GM21619 (cell line): ENCODE results near the gene SORL1.
"Not testable (repeated sequence)": the region's sequence is repeated elsewhere in the genome, so short reads cannot be mapped to it uniquely, and the experiment has no call there.

Experiments used
- ATAC-seq: cut with Tn5 transposase; IDR thresholded peaks from one replicate; pipeline ENCODE4 v1.9.1; 2021; ENCODE audit not compliant: unreplicated experiment

The SORL1 gene

DNA sequence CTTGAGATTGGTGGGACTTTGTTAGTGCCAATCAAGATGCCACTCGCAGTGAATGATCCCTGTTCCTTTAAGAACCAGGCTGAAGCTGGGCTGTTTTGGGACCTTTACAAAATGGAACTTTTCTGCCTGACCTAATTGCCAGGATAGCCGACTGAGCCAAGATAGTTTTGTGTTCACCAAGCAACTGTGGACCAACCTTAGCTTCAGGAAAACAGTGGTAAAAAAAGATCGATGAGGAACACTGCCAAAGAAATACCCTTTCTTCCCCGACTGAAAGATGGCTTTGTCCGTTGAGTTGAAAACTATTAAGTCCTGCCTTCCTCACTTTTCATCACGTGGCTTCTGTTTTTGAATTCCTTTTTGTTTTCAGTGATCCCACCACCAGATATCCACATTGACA is 158.6 kb downstream of the SORL1 start:
- ATAC-seq = no peak

DNA sequence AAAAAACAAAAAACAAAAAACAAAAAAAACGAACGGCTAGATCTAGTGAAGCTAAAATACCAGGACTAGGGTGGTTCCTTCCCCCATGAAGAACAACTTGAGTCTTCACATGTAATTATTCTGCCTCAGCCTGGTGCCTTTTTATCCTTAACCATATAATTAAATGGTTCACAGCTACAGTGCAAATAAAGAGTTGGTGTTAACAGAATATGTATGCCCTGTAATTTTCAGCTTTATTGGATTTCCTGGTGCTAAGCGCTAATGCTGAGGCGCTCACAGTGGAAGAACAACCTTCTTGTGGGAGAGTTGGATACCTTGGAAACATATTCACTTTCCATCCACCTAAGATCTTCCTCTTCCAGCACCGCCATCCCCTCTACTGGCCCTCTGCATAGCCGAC is 159.1 kb downstream of the SORL1 start:
- ATAC-seq = no peak

DNA sequence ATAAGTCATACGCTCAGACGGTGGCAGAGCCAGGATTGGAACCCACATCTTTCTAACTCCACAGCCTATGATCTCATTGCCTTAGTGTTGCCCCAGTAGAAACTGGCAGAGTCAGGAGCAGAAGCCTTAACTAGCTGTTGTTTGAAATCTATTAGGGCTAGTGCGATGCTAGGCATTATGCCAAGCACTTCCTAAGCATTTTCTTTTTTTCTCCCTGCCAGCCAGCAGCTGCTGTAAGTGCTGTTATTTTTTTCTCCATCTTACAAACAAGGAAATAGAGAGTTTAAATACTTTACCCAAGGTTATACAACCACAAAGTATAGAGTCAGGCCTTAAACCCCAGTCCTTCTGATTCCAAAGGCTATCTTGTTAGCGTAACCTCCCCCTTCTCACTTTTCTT is 161.6 kb downstream of the SORL1 start:
- no peak for ATAC-seq

DNA sequence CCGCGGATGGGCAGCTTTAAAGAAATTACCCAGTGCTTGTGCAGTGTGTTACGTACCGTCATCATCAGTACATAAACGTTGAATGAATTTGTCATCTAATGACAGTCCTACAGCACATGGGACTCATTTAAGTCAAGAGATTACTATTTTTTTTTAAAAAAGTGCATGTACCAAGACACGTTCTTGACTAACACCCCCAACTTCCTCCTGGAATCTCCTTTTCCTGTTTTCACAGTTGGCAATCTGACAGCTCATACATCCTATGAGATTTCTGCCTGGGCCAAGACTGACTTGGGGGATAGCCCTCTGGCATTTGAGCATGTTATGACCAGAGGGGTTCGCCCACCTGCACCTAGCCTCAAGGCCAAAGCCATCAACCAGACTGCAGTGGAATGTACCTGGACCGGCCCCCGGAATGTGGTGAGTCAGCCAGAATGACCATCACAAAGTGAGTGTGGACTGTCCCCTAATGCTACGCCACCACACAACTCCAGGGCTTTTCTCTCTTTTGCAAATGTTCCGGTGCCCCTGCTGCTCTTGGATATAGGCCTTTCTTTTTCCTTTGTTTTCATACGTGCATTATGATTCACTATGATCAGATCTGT is 162.6 kb downstream of the SORL1 start:
- no peak for ATAC-seq

DNA sequence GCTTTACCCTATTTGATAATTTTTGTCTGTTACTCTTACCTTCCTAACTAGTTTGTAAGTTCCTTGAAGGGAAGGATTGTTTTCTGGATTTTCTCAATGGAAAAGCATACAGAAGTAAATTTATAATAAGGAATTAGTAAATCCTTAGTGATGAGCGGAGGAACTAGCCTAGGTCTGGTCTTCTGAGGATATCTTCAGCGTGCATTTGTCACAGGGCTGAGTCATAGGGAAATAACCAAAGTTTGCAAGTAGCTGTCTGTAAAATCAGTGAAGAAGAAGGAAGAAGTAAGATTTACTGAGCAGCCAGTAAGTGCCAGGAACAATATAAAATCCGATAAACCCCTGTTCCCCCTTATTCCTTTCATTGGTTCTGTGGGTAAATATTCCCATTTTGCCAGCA is 163.4 kb downstream of the SORL1 start:
- no peak for ATAC-seq

DNA sequence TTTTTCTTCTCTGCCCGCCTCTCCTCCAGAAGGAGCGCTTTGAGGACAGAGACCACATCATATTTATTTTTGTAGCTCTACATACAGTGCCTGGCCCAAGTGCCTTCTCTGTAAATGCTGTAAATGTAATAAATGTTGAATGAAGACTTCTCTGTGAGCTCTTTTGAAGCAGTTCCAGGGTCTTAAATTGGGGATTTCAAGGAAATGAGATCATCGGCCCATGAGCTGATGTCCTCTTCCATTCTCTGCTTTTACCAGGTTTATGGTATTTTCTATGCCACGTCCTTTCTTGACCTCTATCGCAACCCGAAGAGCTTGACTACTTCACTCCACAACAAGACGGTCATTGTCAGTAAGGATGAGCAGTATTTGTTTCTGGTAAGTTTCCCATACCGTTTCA is 166.4 kb downstream of the SORL1 start:
- no peak for ATAC-seq

DNA sequence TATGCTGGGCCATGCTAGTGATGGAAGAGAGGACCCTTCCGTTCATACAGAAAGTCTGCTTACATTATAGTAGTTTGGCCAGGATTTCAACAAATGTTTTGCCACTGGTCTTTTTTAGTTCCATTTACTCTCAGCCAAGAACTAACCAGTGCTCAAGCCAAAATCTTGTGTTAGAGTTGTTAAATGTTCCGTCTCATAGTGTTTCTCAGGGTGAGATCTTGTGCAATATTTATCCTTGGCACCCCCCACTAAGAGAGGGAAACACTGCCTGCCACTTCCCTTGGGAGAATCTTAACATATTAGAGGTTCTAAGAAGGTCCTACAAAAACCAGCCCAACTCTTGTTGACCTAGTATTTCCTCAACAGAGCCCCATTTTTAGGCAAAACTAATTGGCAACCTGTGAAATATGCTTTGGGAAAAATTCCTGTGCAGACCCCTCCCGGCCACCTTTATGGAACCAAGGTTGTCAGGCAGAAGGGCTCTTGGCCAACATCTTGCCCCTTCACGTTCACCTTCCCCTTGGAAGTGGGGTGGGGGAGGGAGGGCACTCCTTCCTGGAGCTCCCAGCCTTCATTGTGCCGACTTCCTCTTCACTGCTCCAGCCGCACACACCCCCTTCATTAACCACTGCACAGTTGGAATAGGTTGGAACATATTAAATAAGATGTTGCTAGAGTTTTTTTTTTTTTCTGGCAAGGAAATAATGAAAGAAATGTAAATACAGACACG is 173.8 kb downstream of the SORL1 start:
- ATAC-seq = no peak

DNA sequence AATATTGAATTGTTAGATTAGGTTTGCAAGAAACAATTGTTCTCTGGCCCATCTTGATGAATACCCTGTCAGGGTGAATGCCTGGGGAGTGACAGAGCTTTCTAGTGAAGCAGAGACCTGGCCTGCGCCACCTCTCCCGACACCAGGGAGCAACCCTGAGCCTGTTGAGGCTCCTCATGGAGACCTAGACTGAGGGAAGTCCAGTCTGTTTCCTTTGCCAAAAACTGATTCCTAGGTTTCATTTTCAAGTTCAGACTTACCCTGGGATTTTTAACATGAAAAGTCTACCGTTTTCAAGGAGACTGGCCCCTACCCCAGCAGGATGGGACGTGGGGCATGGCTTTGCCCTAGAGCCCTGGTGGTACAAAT is 174.4 kb downstream of the SORL1 start:
- ATAC-seq = no peak

DNA sequence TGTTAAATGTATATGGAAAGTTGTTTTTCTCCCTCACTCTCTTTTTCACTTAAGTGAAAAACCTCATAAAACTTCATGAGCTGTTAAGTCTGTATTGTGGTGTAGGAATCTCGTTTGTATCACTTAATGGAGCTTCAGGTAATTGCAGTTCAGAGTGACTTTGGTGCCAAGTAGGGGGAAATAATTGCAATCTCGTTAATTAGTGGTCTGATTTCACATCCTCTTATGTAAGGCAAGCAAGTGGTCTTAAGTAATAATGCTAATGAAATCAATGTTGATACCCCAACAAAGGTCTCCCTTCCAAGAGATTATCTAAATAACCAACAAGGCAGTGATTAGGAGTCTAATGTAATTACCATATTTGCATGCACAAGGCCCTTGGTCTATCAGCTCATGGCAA is 174.9 kb downstream of the SORL1 start:
- no peak for ATAC-seq

DNA sequence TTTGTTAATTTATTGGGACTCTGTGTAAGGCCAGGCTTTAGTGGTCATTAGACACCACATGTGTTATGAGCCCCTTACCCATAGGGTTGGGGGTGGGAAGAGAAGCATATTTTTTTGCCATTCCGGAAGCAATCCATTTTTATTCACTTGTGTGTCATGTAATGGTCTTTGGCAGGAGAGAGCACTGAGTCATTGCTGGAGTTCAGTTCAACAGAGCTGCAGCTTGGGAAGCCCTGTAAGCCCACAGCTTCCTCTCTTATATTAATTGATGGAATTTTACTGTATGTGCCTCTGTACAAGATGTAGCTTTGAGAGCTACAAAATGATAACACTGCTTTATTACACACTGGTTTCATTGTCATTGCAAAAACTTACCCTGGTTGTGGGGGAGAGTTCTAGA is 177.9 kb downstream of the SORL1 start:
- ATAC-seq = no peak

DNA sequence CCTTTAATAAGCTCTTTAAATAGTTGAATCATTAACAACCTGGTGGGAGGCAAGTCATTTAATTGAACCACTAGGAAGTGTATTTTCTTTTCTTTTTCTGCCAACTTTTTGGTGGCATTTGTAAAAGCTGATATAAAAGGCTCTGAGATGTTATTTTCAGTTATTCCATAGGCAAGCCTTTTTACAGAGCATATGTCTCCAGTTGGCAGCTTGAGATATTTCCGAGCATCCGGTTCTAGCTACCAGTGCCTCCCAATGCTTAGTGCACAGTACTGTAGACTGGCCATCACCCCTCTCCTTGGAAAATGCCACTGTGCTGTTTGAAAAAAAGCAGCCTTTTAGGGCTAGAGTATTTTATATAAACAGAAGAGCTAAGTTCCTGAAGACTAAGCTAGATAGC is 179.3 kb downstream of the SORL1 start:
- no peak for ATAC-seq

DNA sequence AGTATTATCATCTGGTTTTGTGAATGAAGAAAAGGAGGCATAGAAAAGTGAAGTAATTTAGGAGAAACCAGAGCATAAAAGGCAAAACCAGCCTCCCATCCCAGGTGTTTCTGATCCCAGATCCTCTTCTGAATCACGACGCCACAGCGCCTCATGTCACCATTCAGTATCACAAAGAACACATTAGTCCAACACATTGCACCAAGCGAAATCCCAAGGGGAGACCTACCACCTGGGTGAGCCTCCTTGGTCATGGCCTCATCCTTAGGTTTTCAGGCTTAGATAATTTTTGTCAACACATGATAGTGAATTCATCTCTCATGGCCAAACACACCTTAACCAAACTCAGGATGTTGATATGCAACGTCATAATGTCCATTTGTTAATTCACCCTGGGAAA is 182.2 kb downstream of the SORL1 start:
- ATAC-seq = no peak

DNA sequence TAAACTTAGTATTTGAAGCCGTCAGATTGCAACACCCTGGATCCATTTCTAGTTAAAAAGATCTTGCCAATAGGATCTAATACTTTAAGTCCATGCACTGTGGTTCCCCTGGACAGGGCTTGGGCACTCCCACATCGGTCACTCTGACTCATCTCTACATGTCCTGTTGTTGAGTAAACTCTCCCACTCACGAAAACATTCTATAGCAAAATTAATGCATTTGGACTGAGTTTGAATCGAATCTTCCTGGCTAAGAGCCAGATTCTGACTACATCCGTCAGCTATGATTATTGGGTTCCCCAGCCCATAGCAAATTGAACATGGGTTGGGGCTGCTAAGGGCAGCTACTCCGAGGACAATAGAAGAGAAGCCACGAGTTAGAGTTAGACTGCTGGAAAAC is 182.8 kb downstream of the SORL1 start:
- ATAC-seq = no peak

DNA sequence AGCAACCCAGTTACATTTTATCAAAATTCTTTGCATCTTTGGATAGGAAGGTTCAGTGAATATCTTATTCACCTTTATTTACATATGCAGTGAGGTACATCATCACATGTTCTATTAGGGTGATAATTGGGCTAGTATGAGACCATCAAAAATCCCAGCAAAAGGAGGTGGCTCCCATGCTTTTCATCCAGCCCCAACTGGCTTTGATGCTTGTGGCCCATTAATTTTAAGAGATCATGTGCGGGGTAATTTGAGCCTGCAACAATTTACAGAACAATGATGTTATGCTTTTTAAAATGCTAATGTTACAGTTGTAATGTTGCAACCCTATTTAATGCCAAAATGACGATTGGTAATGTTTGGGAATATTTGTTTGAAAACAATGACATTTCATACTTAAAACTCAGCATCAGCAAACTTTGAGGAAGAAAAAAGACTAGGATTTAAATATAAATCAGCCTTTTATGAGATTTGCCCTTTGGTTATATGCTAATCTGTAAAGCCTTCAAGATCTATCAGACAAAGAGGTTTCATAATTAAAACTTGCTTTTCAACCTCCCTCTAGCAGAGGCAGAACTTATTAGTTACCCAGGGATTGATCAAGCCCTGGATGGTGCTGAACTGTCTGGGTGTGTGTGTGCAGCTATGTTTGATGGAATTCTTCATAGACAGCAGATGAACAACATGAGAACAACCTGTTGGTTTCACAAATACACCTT is 184.1 kb downstream of the SORL1 start:
- ATAC-seq = no peak

DNA sequence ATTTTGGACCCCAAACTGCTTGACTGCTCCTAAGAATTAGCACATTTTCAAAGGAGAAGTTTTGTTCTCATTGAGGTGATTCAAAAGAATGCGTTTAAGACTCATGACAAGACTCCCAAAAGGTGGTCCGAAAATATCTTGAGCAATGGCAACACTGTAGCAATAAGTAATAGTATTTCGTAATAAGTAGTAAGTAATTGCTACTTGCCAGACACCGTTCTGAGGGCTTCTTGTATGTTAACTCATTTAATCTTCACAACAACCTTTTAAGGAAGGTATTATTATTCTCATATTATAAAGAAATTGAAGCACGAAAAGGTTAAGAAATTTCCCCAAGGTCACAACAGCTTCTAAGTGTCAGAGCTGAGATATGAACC is 184.7 kb downstream of the SORL1 start:
- no peak for ATAC-seq

DNA sequence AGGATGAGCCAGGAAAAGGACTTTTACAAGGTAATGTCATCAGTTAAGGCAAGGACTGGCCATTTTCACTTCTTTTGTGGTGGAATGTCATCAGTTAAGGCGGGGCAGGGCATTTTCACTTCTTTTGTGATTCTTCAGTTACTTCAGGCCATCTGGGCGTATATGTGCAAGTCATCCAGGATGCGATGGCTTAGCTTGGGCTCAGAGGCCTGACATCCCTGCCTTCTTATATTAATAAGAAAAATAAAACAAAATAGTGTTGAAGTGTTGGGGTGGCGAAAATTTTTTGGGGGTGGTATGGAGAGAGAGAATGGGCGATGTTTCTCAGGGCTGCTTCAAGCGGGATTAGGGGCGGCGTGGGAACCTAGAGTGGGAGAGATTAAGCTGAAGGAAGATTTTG is 185.5 kb downstream of the SORL1 start:
- not testable (repeated sequence) for ATAC-seq

DNA sequence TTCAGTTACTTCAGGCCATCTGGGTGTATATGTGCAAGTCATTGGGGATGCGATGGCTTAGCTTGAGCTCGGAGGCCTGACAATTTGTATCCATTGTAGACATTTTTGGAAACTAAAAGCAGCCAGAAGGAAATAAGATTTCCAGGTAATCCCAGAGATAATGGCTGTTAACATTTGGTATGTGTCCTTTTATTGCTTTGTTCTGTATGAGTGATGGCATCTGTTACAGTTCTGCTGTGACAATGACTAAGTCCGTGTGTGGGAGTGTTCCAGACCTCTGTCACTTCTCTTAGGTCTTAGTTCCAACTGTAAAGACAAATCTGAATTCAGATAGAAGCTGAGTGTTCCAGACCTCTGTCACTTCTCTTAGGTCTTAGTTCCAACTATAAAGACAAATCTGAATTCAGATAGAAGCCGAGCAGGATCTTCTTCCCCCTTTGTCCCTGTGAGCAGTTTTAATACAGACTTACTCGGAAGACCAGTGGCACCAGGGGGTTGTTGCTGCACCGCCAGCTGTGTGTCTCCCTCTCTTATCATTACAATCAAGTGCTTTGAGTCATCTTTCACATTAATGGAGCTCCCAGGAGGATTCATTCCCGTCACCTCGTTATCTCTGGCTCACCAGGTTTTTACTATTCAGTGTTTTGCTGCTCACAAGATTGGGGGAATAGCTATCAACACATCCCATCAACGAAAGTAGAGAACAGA is 191.5 kb downstream of the SORL1 start:
- ATAC-seq = no peak

DNA sequence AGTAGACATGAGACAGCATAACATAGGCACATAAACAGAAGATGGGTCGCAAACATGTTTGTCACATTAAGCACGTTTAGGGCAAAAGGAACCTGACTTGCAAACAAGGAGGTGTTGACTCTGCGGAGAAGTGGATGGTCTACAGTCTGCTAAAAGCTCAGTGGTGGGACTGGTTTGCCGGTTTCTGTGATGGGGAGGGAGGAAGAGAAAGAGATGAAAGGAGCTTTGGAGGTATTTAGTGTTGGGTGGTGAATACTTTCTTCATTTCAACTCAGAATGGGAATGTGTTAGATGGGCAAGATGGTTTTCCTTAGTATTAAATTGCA is 192.0 kb downstream of the SORL1 start:
- ATAC-seq = no peak

DNA sequence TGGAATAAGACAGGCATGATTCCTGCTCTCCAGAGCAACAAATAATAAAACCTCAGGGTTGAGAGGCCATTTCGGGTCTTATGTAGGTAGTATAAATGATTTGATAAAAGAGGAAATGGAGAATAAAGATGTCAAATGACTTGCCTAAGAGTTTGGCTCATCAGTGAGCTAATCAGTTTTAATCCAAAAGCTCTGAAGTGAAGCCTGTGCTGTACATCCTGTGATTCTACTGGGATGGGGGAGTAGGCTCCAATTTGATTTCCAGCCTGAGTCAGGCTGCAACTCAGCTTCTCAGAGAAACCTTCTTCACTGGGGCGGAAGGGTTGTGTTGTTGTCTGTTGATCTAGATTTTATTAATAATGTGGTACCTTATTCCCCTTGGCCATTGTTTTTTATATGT is 192.9 kb downstream of the SORL1 start:
- no peak for ATAC-seq

DNA sequence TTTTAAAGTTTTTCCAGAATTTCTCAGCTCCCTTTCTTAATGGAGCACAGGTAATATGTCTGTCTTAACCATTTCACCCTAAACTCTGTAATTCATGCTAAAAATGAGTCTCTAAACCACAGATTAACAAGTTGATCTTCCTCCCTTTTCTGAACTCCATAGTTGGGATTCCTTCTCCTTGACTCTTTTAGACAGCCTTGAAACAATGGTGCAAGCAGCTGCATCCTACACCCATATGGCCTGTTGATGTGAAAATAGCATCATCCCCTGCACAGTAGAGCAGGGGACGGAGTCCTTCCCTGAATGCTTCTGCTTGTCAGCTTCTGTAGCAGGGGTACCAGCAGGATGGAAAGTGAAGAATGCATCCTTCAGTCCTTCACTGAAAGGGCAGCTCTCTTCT is 193.5 kb downstream of the SORL1 start:
- no peak for ATAC-seq

DNA sequence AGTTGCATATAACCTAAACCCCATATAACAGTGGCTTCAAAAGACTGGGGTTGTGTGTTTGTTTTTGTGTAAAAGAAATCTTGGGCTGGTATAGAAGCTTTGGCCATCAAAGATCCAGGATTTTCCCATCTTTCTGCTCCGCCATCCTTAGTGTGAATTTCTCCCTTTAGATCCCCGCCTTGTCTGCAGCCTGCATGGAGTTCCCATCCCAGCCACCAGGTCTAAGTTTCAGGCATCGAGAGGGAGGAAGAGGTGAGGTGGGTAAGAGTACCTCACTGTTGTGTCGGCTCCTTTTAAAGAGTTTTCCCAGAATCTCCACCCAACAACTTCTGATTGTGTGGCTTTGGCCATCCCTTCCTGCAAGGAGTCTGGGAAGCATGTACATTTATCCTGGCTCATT is 196.2 kb downstream of the SORL1 start:
- ATAC-seq = no peak

DNA sequence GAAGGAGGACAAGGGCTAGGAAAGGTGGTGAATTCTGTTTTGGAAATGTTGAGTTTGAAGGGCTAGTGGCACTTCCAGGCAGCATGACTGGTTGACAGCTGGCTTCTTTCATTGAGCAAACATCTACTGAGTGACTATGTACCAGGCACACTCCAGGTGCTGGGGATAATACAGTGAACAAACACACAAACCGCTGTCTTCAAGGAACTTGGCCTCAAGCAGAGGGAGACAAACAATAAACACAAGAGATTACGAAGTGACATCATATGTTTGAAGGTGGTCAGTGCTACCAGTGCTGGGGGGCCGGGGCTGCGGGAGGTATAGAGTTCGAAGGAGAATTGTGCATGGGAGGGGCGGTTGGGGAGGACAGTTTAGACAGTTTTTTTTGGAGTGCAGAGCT is 197.7 kb downstream of the SORL1 start:
- no peak for ATAC-seq
